Measurements from ENCODE around the gene SKIL. TPM values are rescaled to one million over a fixed set of nuclear protein-coding genes. Genes with fewer than 3 reads are reported as not detected.

Gene SKIL
- total RNA-seq, 4 donors from 2014 or later = 26.7 to 45.1 (median 29.4) TPM

DNA sequence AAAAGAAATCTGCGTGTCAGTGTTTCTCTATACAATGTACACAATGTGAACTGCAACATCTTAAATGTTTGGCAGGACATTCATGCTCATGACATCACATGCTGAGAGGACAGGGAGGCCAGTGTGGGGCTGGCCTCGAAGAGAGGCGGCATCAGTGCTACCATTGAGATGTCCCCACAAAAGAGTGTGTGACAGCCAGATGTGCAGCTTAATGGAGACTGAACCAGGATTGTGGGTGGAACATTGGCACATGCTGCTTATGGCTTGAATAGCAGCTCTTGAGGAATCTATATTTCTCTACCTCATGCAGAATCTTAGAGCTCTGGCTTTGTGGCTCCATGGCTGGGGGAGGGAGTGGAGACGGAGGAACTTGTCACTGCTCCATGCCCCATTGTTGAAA, 79.7 kb downstream of the SKIL start:
- no peak for DNase-seq
- no peak overlapping the region for H3K4me3 ChIP-seq
- H3K4me1 ChIP-seq = no peaks in the 10 kb centered on the region
- TF ChIP-seq CTCF (IDR thresholded peaks at IDR 0.05 in 4 of 5, conservative IDR thresholded peaks at IDR 0.05 in 1 of 5) = no peak
- TF ChIP-seq POLR2A (IDR thresholded peaks at IDR 0.05) = no peak
- no peak for ATAC-seq
- in situ Hi-C loops (cut with MboI; ENCODE audit: low sequenced_read_pairs in 4 of 4) (no loop called here), intact Hi-C loops (cut with DNase I; ENCODE audit: low total_unique reads) (no loop called here)
- no peaks in the 10 kb centered on the region for H3K9me3 ChIP-seq
- H3K27me3 ChIP-seq = no peaks in the 10 kb centered on the region
- H3K36me3 ChIP-seq = no peaks in the 10 kb centered on the region
- H3K27ac ChIP-seq = no peak overlapping the region

DNA sequence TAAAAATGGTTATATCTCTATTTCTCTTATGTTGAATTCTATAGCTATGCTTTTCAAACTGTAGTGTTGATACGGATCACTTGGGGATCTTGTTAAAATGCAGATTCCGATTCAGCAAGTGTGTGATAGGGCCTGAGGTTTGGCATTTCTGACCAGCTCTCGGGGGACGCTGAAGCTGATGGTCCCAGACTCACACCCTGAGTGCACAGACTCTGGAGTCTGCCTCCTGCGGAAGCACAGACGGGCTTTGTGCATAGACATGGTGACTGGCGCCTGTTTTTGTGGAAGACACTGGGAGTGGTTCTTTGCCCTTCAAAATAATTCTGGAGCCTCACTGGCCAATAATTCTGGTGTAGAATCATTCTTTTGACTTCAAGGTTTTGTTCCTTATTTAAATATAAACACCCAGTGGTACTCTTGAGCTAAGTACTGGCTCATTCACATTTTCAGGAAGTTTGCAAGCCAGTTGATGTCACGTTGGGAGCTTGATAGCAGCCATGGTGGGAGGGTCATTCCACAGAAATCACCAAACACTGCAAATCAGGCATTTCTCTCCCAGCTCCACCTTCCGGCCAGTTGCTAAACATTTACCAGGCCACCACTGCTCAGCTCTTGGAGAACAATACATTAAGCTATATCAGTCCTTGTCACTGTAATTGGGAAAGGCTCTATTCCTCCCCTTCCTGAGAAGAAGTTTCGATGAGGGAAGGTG, 80.3 kb downstream of the SKIL start:
- no peaks in the 10 kb centered on the region for H3K4me1 ChIP-seq
- H3K27me3 ChIP-seq = no peaks in the 10 kb centered on the region
- intact Hi-C loops (cut with DNase I; ENCODE audit: low total_unique reads) = no loop called here
- DNase-seq = no peak
- in situ Hi-C loops (cut with MboI; ENCODE audit: low sequenced_read_pairs in 4 of 4) = no loop called here
- no peak overlapping the region for H3K27ac ChIP-seq
- no peaks in the 10 kb centered on the region for H3K36me3 ChIP-seq
- no peak for ATAC-seq
- no peaks in the 10 kb centered on the region for H3K9me3 ChIP-seq
- H3K4me3 ChIP-seq = no peak overlapping the region
- TF ChIP-seq POLR2A (IDR thresholded peaks at IDR 0.05) (no peak), CTCF (IDR thresholded peaks at IDR 0.05 in 4 of 5, conservative IDR thresholded peaks at IDR 0.05 in 1 of 5) (no peak)

- ATAC-seq = no peak
- in situ Hi-C loops (cut with MboI; ENCODE audit: low sequenced_read_pairs in 4 of 4) = no loop called here
Observed at GRCh38 chr3:170438836-170439235, 81.3 kb downstream of the SKIL start.

DNA sequence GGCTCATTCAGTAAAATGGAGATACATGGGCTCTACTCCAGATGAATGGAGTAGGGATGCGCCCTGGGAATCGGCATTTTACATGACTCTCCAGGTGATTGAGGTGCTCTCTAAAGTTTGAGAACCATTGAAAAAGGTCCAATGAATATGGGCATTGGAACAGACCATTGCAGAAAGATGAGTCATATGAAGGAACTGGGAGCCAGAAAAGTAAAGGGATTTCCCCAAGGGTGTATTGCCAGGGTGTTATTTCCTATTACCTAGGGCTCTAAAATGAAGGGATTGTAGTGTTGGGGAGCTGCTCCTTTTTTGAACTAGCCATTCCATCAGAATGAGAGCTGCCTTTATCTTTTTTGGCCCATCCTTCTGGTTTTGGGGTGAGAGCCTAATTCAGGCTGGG, 82.8 kb downstream of the SKIL start:
- intact Hi-C loops (cut with DNase I; ENCODE audit: low total_unique reads) (no loop called here), in situ Hi-C loops (cut with MboI; ENCODE audit: low sequenced_read_pairs in 4 of 4) (no loop called here)

More at GRCh38 chr3:170438836-170439235, 81.3 kb downstream of the SKIL start:
- no peaks in the 10 kb centered on the region for H3K36me3 ChIP-seq
- no peaks in the 10 kb centered on the region for H3K27me3 ChIP-seq
- no peaks in the 10 kb centered on the region for H3K4me1 ChIP-seq
- intact Hi-C loops (cut with DNase I; ENCODE audit: low total_unique reads) = no loop called here
- H3K9me3 ChIP-seq = no peaks in the 10 kb centered on the region
- no peak overlapping the region for H3K4me3 ChIP-seq
- TF ChIP-seq CTCF (IDR thresholded peaks at IDR 0.05 in 4 of 5, conservative IDR thresholded peaks at IDR 0.05 in 1 of 5) (no peak), POLR2A (IDR thresholded peaks at IDR 0.05) (no peak)
- no peak for DNase-seq
- H3K27ac ChIP-seq = no peak overlapping the region

More for the DNA sequence above, 82.8 kb downstream of the SKIL start:
- no peaks in the 10 kb centered on the region for H3K27me3 ChIP-seq
- TF ChIP-seq CTCF (IDR thresholded peaks at IDR 0.05 in 4 of 5, conservative IDR thresholded peaks at IDR 0.05 in 1 of 5) (no peak), POLR2A (IDR thresholded peaks at IDR 0.05) (no peak)
- no peaks in the 10 kb centered on the region for H3K9me3 ChIP-seq
- H3K27ac ChIP-seq = no peak overlapping the region
- no peaks in the 10 kb centered on the region for H3K4me1 ChIP-seq
- H3K4me3 ChIP-seq = no peak overlapping the region
- DNase-seq (no peak), ATAC-seq (no peak)
- no peaks in the 10 kb centered on the region for H3K36me3 ChIP-seq
